PC-3 (cell line): ENCODE results near the gene IQGAP1.
"Not testable (repeated sequence)": the region's sequence is repeated elsewhere in the genome, so short reads cannot be mapped to it uniquely, and the experiment has no call there.

Source experiments
- EZH2 ChIP-seq: fragments of 300-600 bp; sonication (generic); IDR thresholded peaks from one replicate; pipeline ENCODE4 v1.6.1; 2017; ENCODE audit warnings: antibody characterized with exemption, mild to moderate bottlenecking, low read length; ENCODE audit not compliant: unreplicated experiment
- TF ChIP-seq, protein P1 (sequence below): fragments of 300-600 bp; sonication (generic); conservative IDR thresholded peaks from 2 replicates; pipeline ENCODE4 v1.5.1; 2017; ENCODE audit warnings: antibody characterized with exemption, low read depth, mild to moderate bottlenecking, low read length

DNA sequence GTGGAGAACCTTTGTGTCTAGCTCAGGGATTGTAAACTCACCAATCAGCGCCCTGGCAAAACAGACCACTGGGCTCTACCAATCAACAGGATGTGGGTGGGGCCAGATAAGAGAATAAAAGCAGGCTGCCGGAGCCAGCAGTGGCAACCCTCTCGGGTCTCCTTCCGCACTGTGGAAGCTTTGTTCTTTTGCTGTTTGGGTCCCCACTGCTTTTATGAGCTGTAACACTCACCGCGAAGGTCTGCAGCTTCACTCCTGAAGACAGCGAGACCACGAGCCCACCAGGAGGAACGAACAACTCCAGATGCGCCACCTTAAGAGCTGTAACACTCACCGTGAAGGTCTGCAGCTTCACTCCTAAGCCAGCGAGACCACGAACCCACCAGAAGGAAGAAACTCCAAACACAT lies 123.2 kb downstream of the IQGAP1 start:
- TF ChIP-seq, protein P1, sequence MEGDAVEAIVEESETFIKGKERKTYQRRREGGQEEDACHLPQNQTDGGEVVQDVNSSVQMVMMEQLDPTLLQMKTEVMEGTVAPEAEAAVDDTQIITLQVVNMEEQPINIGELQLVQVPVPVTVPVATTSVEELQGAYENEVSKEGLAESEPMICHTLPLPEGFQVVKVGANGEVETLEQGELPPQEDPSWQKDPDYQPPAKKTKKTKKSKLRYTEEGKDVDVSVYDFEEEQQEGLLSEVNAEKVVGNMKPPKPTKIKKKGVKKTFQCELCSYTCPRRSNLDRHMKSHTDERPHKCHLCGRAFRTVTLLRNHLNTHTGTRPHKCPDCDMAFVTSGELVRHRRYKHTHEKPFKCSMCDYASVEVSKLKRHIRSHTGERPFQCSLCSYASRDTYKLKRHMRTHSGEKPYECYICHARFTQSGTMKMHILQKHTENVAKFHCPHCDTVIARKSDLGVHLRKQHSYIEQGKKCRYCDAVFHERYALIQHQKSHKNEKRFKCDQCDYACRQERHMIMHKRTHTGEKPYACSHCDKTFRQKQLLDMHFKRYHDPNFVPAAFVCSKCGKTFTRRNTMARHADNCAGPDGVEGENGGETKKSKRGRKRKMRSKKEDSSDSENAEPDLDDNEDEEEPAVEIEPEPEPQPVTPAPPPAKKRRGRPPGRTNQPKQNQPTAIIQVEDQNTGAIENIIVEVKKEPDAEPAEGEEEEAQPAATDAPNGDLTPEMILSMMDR = not testable (repeated sequence)
- TF ChIP-seq EZH2 = not testable (repeated sequence)
